RWPE1 (cell line): ENCODE data around the gene RBM25.

ENCODE experiments used
- CTCF ChIA-PET: fragments of 350-600 bp; sonication (Branson Sonifier 250); formaldehyde crosslinking; extraction: SDS; loops from one replicate; lab custom pipeline; 2021; lab: Yijun Ruan, JAX
- POLR2A ChIA-PET: fragments of 400-600 bp; formaldehyde crosslinking; extraction: SDS; loops from one replicate; lab custom pipeline; 2020; ENCODE audit warnings: antibody characterized with exemption; ENCODE audit not compliant: low non-redundant PET; lab: Yijun Ruan, JAX
- DNase-seq: peaks from one replicate; pipeline ENCODE4 v3.0.0; 2012; ENCODE audit warnings: low spot score
- H3K27ac ChIP-seq: fragments of 450-650 bp; 2 replicates; pipeline ENCODE4 v1.5.1; 2017
- CTCF ChIP-seq: fragments of 450-650 bp; conservative IDR thresholded peaks from 2 replicates; pipeline ENCODE4 v1.5.1; 2017; ENCODE audit warnings: low read depth, mild to moderate bottlenecking

The RBM25 gene

DNA sequence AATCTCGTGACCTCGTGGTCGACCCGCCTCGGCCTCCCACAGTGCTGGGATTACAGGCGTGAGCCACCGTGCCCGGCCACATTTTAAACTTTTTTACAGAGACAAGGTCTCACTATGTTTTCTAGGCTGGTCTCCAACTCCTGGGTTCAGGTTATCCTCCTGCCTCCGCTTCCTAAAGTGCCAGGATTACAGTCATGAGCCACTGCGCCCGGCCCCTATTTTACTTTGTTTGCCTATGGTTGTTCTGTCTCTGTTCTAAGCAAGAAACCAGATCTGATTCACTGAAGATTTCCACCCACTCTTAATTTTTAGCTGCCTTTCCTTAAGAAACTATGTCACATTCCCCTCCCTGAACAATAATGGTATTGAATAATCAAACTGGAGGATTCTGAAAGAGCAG is 39.1 kb downstream of the RBM25 start:
- no peak overlapping the region for H3K27ac ChIP-seq
- POLR2A ChIA-PET = no interaction called here
- no peak for DNase-seq
- no peak for TF ChIP-seq CTCF
- CTCF ChIA-PET = interaction anchor here (0.7 kb wide), 1 partner anchor 1965 kb away, joined by 3 read pairs; no protein-coding TSS in a partner anchor

- no peak for TF ChIP-seq CTCF
- CTCF ChIA-PET = no interaction called here
- POLR2A ChIA-PET = no interaction called here
- DNase-seq = no peak
- H3K27ac ChIP-seq = no peak overlapping the region
Measured at GRCh38 chr14:73100334-73100733, 42.0 kb downstream of the RBM25 start.

GRCh38 chr14:73102806-73103497 is 44.6 kb downstream of the RBM25 start:
- ChIA-PET CTCF (no interaction called here), POLR2A (no interaction called here)
- no peak overlapping the region for H3K27ac ChIP-seq
- no peak for TF ChIP-seq CTCF
- no peak for DNase-seq

- CTCF ChIA-PET = no interaction called here
- POLR2A ChIA-PET = no interaction called here
Measured at GRCh38 chr14:73105050-73105449, 46.7 kb downstream of the RBM25 start.

GRCh38 chr14:73105727-73106126 is 47.4 kb downstream of the RBM25 start:
- no peak for DNase-seq
- CTCF ChIA-PET = no interaction called here
- H3K27ac ChIP-seq = no peak overlapping the region
- TF ChIP-seq CTCF = no peak
- POLR2A ChIA-PET = no interaction called here

More at GRCh38 chr14:73105050-73105449, 46.7 kb downstream of the RBM25 start:
- DNase-seq = no peak
- H3K27ac ChIP-seq = no peak overlapping the region
- TF ChIP-seq CTCF = no peak

- POLR2A ChIA-PET = no interaction called here
- no peak overlapping the region for H3K27ac ChIP-seq
- DNase-seq = no peak
- TF ChIP-seq CTCF = no peak
- CTCF ChIA-PET = no interaction called here
Measured at GRCh38 chr14:73116079-73116665, 57.8 kb downstream of the RBM25 start.
